Caco-2 (cell line): ENCODE data around the gene FIGLA. TPM values are rescaled to one million over a fixed set of nuclear protein-coding genes. Genes with fewer than 3 reads are reported as not detected.

Experiments
- BruUV-seq: library from RNA; stranded (reverse); fragments of 400-500 nt; replicated peaks from 2 replicates; lab custom pipeline; 2021; lab: Mats Ljungman, UMichigan
- CTCF ChIA-PET: fragments of 300-600 bp; sonication (Branson Sonifier 250); formaldehyde crosslinking; loops from one replicate; lab custom pipeline; 2022; ENCODE audit warnings: antibody characterized with exemption; lab: Charles Lee
- POLR2A ChIA-PET: fragments of 300-600 bp; sonication (Branson Sonifier 250); formaldehyde crosslinking; loops from one replicate; lab custom pipeline; 2022; ENCODE audit warnings: antibody characterized with exemption; lab: Charles Lee
- DNase-seq, 2 experiments: peaks; one replicate each; pipeline versions ENCODE4 v3.0.0 to v3.0.0-alpha.2; 2020 to 2022
- H3K27me3 ChIP-seq: replicated peaks from 2 replicates; pipeline ENCODE4 v1.6.0; 2011; ENCODE audit warnings: low read length; ENCODE audit not compliant: control insufficient read depth, insufficient read depth
- H3K36me3 ChIP-seq: 2 replicates; pipeline ENCODE4 v1.5.1; 2011; ENCODE audit warnings: low read length; ENCODE audit not compliant: control insufficient read depth, insufficient read depth
- H3K4me1 ChIP-seq: fragments of 250-450 bp; sonication (Bioruptor Pico); 2 replicates; pipeline ENCODE4 v1.5.1; 2020; ENCODE audit warnings: mild to moderate bottlenecking
- H3K4me3 ChIP-seq: 2 replicates; pipeline ENCODE4 v1.5.1; 2011; ENCODE audit warnings: low read depth, mild to moderate bottlenecking, control low read depth, low read length
- H3K9me3 ChIP-seq: fragments of 250-450 bp; sonication (Bioruptor Pico); 2 replicates; pipeline ENCODE4 v1.5.1; 2020; ENCODE audit warnings: mild to moderate bottlenecking, moderate library complexity
- H3K27ac Mint-ChIP-seq: one replicate; pipeline ENCODE4 v1.8.0; 2022; ENCODE audit warnings: mixed read lengths; ENCODE audit not compliant: unreplicated experiment
- H3K27me3 Mint-ChIP-seq: one replicate; pipeline ENCODE4 v1.8.0; 2022; ENCODE audit warnings: mixed read lengths; ENCODE audit not compliant: insufficient read depth, unreplicated experiment
- H3K36me3 Mint-ChIP-seq: one replicate; pipeline ENCODE4 v1.8.0; 2022; ENCODE audit warnings: mild to moderate bottlenecking, mixed read lengths; ENCODE audit not compliant: insufficient read depth, unreplicated experiment
- H3K4me1 Mint-ChIP-seq: one replicate; pipeline ENCODE4 v1.8.0; 2022; ENCODE audit warnings: low read depth, mixed read lengths; ENCODE audit not compliant: unreplicated experiment
- H3K4me3 Mint-ChIP-seq: one replicate; pipeline ENCODE4 v1.8.0; 2022; ENCODE audit warnings: mild to moderate bottlenecking, moderate library complexity, mixed read lengths; ENCODE audit not compliant: unreplicated experiment
- H3K9me3 Mint-ChIP-seq: one replicate; pipeline ENCODE4 v1.8.0; 2022; ENCODE audit warnings: mixed read lengths; ENCODE audit not compliant: unreplicated experiment
- CTCF ChIP-seq, 2 experiments: fragments of 200-600 bp in 1 of 2; IDR thresholded peaks; 1 replicate in 1 of 2; 2 replicates in 1 of 2; pipeline versions ENCODE4 v1.5.1 to v1.8.0; 2011 to 2022; ENCODE audit warnings: antibody characterized with exemption in 1 of 2, control low read depth in 1 of 2, inconsistent platforms in 1 of 2, low read depth in 1 of 2, low read length in 1 of 2, mild to moderate bottlenecking in 1 of 2, moderate library complexity in 1 of 2; ENCODE audit not compliant: insufficient read depth in 1 of 2, severe bottlenecking in 1 of 2, unreplicated experiment in 1 of 2
- intact Hi-C: fragments of 100-400 bp; cut with micrococcal nuclease; formaldehyde crosslinking; loops from one replicate; pipeline ENCODE4 v1.10.0; 2022; ENCODE audit not compliant: unreplicated experiment
- total RNA-seq: library from RNA; stranded (reverse); gene quantifications from 2 replicates; pipeline ENCODE4 v1.2.3, GENCODE V29; 2022

FIGLA gene
- total RNA-seq, 1 experiment from 2014 or later, result not detected

- Histone ChIP-seq H3K4me1 (no peaks in the 10 kb centered on the region), H3K9me3 (no peaks in the 10 kb centered on the region), H3K27me3 (no peaks in the 10 kb centered on the region; the same call in 1 of the 2 replicates), H3K4me3 (no peak overlapping the region), H3K36me3 (no peaks in the 10 kb centered on the region)
- CTCF ChIA-PET, result no interaction called here
- Mint-ChIP-seq H3K9me3 (no peaks in the 10 kb centered on the region), H3K36me3 (no peaks in the 10 kb centered on the region), H3K27ac (no peak overlapping the region), H3K27me3 (peaks cover 18% of the 10 kb centered on the region), H3K4me1 (no peaks in the 10 kb centered on the region), H3K4me3 (no peak overlapping the region)
- intact Hi-C loops, result no loop called here
- BruUV-seq, result no TSS peak
- no peak for DNase-seq
- no peak for TF ChIP-seq CTCF (IDR thresholded peaks at IDR 0.05; ENCODE audit: insufficient read depth in 1 of 2, low read depth in 1 of 2, low read length in 1 of 2, severe bottlenecking in 1 of 2, unreplicated experiment in 1 of 2)
- POLR2A ChIA-PET, result no interaction called here
Measured at GRCh38 chr2:70829916-70830315, 39.5 kb upstream of the FIGLA start.

- CTCF ChIA-PET, result no interaction called here
- Histone ChIP-seq H3K4me3 (no peak overlapping the region), H3K27me3 (no peaks in the 10 kb centered on the region; the same call in 1 of the 2 replicates), H3K4me1 (no peaks in the 10 kb centered on the region), H3K9me3 (no peaks in the 10 kb centered on the region), H3K36me3 (no peaks in the 10 kb centered on the region)
- Mint-ChIP-seq H3K36me3 (no peaks in the 10 kb centered on the region), H3K27me3 (peaks cover 18% of the 10 kb centered on the region), H3K4me1 (no peaks in the 10 kb centered on the region), H3K9me3 (no peaks in the 10 kb centered on the region), H3K27ac (no peak overlapping the region), H3K4me3 (no peak overlapping the region)
- BruUV-seq, result no TSS peak
- TF ChIP-seq CTCF (IDR thresholded peaks at IDR 0.05; ENCODE audit: insufficient read depth in 1 of 2, low read depth in 1 of 2, low read length in 1 of 2, severe bottlenecking in 1 of 2, unreplicated experiment in 1 of 2), result no peak
- POLR2A ChIA-PET, result no interaction called here
- DNase-seq, result no peak
- intact Hi-C loops, result no loop called here
Measured at GRCh38 chr2:70828914-70829824, 38.7 kb upstream of the FIGLA start.

- intact Hi-C loops, result no loop called here
- CTCF ChIA-PET, result no interaction called here
- H3K27me3 Mint-ChIP-seq, result peaks cover 18% of the 10 kb centered on the region
Measured at GRCh38 chr2:70828115-70828514, 37.7 kb upstream of the FIGLA start.

More at GRCh38 chr2:70828115-70828514, 37.7 kb upstream of the FIGLA start:
- Histone ChIP-seq H3K36me3 (no peaks in the 10 kb centered on the region), H3K9me3 (no peaks in the 10 kb centered on the region), H3K27me3 (no peaks in the 10 kb centered on the region; the same call in 1 of the 2 replicates), H3K4me3 (no peak overlapping the region), H3K4me1 (no peaks in the 10 kb centered on the region)
- DNase-seq, result no peak
- no peaks in the 10 kb centered on the region for H3K36me3 Mint-ChIP-seq
- H3K4me1 Mint-ChIP-seq, result no peaks in the 10 kb centered on the region
- POLR2A ChIA-PET, result no interaction called here
- no TSS peak for BruUV-seq
- H3K4me3 Mint-ChIP-seq, result no peak overlapping the region
- H3K27ac Mint-ChIP-seq, result no peak overlapping the region
- TF ChIP-seq CTCF (IDR thresholded peaks at IDR 0.05; ENCODE audit: insufficient read depth in 1 of 2, low read depth in 1 of 2, low read length in 1 of 2, severe bottlenecking in 1 of 2, unreplicated experiment in 1 of 2), result no peak
- H3K9me3 Mint-ChIP-seq, result no peaks in the 10 kb centered on the region
